Measurements from ENCODE around the gene MYLK. TPM values are rescaled to one million over a fixed set of nuclear protein-coding genes. Genes with fewer than 3 reads are reported as not detected.

Gene MYLK
- total RNA-seq, 1 experiment from 2014 or later, result not detected

DNA sequence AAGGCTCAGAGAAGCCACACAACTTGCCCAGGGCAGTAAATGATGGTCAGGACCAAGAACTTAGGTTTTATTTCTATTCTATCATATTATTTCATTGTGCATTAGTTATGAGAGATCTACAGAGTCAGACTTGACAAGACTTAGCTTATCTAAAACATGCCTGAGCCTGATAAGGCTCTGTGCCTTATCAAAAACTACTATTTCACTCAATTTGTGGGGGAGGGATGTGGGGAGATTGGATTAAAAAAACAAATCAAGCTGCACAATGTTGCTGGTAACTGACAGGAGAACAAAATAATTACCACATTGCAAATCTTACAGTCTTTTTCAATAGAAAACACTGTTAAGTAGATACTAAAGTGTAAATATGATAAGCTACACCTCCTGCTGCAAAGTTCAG, 315.3 kb downstream of the MYLK start:
- in situ Hi-C loops (cut with HindIII; ENCODE audit: low sequenced_read_pairs), result no loop called here
- no peak for DNase-seq (ENCODE audit: low spot score)

DNA sequence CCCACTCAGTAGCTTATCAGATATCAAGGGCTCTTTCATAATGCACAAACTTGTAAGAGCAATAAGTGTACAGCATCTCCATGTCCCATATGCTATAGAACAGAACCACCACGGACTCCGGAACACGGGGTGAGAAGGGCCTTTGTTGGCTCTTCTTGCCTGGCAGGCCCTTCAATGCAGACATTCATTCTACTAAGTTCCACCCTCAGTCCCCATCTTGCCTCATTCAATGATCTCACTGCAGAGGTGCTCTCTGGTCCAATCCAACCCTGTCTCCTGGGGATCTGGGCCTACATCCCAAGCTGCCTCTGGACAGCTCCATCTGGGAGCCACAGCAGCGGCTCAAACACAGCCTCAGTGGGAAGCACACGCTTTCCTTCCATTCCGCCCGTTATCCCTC, 316.1 kb downstream of the MYLK start:
- in situ Hi-C loops (cut with HindIII; ENCODE audit: low sequenced_read_pairs), result no loop called here
- DNase-seq (ENCODE audit: low spot score), result no peak

GRCh38 chr3:123564056-123564455, 320.1 kb downstream of the MYLK start:
- in situ Hi-C loops (cut with HindIII; ENCODE audit: low sequenced_read_pairs), result no loop called here
- DNase-seq (ENCODE audit: low spot score), result no peak

- in situ Hi-C loops (cut with HindIII; ENCODE audit: low sequenced_read_pairs), result no loop called here
These were observed 321.6 kb downstream of the MYLK start for GRCh38 chr3:123562547-123562946.

DNA sequence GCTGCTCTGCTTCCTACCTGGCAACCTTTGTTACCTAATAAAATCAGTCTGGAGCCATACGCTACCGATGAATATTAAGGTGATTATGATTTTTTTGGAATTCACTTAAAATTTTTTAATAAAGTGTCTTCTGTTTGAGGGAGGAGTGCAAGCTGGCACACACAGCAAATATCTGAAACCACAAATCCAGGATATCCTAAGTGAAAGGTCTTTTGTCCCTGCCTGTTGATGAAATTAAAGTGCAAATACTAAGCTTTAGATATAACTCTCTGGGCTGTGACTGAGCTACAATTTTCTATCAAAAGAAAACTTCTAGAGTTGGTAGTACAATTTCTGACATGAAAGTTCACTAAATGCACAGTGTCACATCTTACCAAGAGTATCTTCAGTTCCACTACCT, 322.9 kb downstream of the MYLK start:
- no peak for DNase-seq (ENCODE audit: low spot score)
- in situ Hi-C loops (cut with HindIII; ENCODE audit: low sequenced_read_pairs), result no loop called here

More at GRCh38 chr3:123562547-123562946, 321.6 kb downstream of the MYLK start:
- no peak for DNase-seq (ENCODE audit: low spot score)

Other genes starting within 250 kb of the MYLK start
- gene CCDC14, start 76.9 kb upstream of the MYLK start, total RNA-seq (2014; rRNA removed; shearing (Covaris generic)), result 8.9 and 24.5 TPM in 2 replicates
- not detected in 2 replicates for gene ROPN1, start 107.8 kb upstream of the MYLK start, total RNA-seq (2014; rRNA removed; shearing (Covaris generic))
- 0.80 and 1.1 TPM in 2 replicates for gene KALRN, start 149.0 kb upstream of the MYLK start, total RNA-seq (2014; rRNA removed; shearing (Covaris generic))

All from G401 (cell line).